ENCODE data around the gene STARD9.

Gene STARD9

GRCh38 chr15:42716125-42716524 lies 140.7 kb downstream of the STARD9 start:
- Histone ChIP-seq H3K27me3 (ENCODE audit: control insufficient read depth, insufficient read depth, low read length) (no peaks in the 10 kb centered on the region), H3K4me3 (ENCODE audit: low read depth, low read length) (no peak overlapping the region), H3K9me3 (ENCODE audit: control insufficient read depth, insufficient read depth, low read depth, low read length) (no peaks in the 10 kb centered on the region), H3K4me1 (ENCODE audit: control insufficient read depth, insufficient read depth, low read length) (no peaks in the 10 kb centered on the region), H3K27ac (ENCODE audit: low read depth, low read length) (no peak overlapping the region), H3K9ac (ENCODE audit: low read length) (no peak overlapping the region), H3K36me3 (ENCODE audit: control insufficient read depth, insufficient read depth, low read length) (peaks cover 22% of the 10 kb centered on the region)

DNA sequence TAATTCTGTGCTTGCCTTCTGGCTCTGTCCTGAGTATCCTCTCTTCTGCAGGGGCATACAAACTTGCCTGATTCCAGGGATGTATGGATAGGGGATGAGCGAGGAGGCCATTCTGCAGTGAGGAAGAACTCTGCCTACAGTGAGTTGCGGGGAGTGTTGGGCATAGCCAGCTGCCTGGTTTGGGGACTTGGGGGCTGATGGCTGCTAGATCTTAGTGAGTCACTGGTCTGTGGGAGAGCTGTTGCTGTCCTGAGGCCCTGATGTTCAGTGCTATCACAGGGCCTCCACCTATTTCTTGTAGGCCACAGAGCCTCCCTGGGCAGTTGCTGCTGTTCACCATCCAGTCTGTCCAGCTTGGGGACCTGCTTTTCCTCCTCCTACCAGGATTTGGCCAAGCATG lies 141.2 kb downstream of the STARD9 start:
- no peak overlapping the region for H3K4me3 ChIP-seq (ENCODE audit: low read depth, low read length)
- H3K4me1 ChIP-seq (ENCODE audit: control insufficient read depth, insufficient read depth, low read length): no peaks in the 10 kb centered on the region
- H3K9ac ChIP-seq (ENCODE audit: low read length): no peak overlapping the region
- H3K27ac ChIP-seq (ENCODE audit: low read depth, low read length): no peak overlapping the region
- no peaks in the 10 kb centered on the region for H3K27me3 ChIP-seq (ENCODE audit: control insufficient read depth, insufficient read depth, low read length)
- peaks cover 22% of the 10 kb centered on the region for H3K36me3 ChIP-seq (ENCODE audit: control insufficient read depth, insufficient read depth, low read length)
- H3K9me3 ChIP-seq (ENCODE audit: control insufficient read depth, insufficient read depth, low read depth, low read length): no peaks in the 10 kb centered on the region

GRCh38 chr15:42719043-42719442 lies 143.6 kb downstream of the STARD9 start:
- Histone ChIP-seq H3K9me3 (ENCODE audit: control insufficient read depth, insufficient read depth, low read depth, low read length) (no peaks in the 10 kb centered on the region), H3K27me3 (ENCODE audit: control insufficient read depth, insufficient read depth, low read length) (no peaks in the 10 kb centered on the region)

GRCh38 chr15:42720071-42720470 lies 144.7 kb downstream of the STARD9 start:
- Histone ChIP-seq H3K4me1 (ENCODE audit: control insufficient read depth, insufficient read depth, low read length) (no peaks in the 10 kb centered on the region), H3K36me3 (ENCODE audit: control insufficient read depth, insufficient read depth, low read length) (peaks cover 49% of the 10 kb centered on the region), H3K27ac (ENCODE audit: low read depth, low read length) (no peak overlapping the region)

More at GRCh38 chr15:42719043-42719442, 143.6 kb downstream of the STARD9 start:
- peaks cover 39% of the 10 kb centered on the region for H3K36me3 ChIP-seq (ENCODE audit: control insufficient read depth, insufficient read depth, low read length)
- no peak overlapping the region for H3K27ac ChIP-seq (ENCODE audit: low read depth, low read length)
- no peaks in the 10 kb centered on the region for H3K4me1 ChIP-seq (ENCODE audit: control insufficient read depth, insufficient read depth, low read length)
- no peak overlapping the region for H3K4me3 ChIP-seq (ENCODE audit: low read depth, low read length)
- H3K9ac ChIP-seq (ENCODE audit: low read length): no peak overlapping the region

DNA sequence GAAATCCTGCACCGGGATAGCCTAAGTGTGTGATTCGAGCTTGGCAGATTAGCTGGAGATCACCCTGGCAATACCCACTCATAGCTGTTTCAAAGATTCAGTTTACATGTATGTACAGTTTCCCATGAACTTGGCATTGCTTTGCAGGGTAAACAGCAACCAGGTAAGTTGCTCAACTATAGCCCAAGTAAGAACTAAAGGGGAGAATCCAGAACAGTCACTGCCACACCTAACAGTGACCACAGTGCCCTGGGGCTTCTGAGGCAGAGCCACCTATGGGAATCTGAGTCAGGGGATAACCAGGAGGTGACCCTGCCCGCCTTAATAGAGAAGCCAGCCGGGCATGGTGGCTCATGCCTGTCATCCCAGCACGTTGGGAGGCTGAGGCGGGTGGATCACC lies 145.6 kb downstream of the STARD9 start:
- Histone ChIP-seq H3K4me3 (ENCODE audit: low read depth, low read length) (no peak overlapping the region), H3K9ac (ENCODE audit: low read length) (no peak overlapping the region), H3K27me3 (ENCODE audit: control insufficient read depth, insufficient read depth, low read length) (no peaks in the 10 kb centered on the region), H3K9me3 (ENCODE audit: control insufficient read depth, insufficient read depth, low read depth, low read length) (no peaks in the 10 kb centered on the region), H3K4me1 (ENCODE audit: control insufficient read depth, insufficient read depth, low read length) (no peaks in the 10 kb centered on the region), H3K27ac (ENCODE audit: low read depth, low read length) (no peak overlapping the region), H3K36me3 (ENCODE audit: control insufficient read depth, insufficient read depth, low read length) (peaks cover 57% of the 10 kb centered on the region)

More at GRCh38 chr15:42720071-42720470, 144.7 kb downstream of the STARD9 start:
- Histone ChIP-seq H3K9me3 (ENCODE audit: control insufficient read depth, insufficient read depth, low read depth, low read length) (no peaks in the 10 kb centered on the region), H3K4me3 (ENCODE audit: low read depth, low read length) (no peak overlapping the region), H3K27me3 (ENCODE audit: control insufficient read depth, insufficient read depth, low read length) (no peaks in the 10 kb centered on the region), H3K9ac (ENCODE audit: low read length) (no peak overlapping the region)

GRCh38 chr15:42721916-42722315 lies 146.5 kb downstream of the STARD9 start:
- no peaks in the 10 kb centered on the region for H3K9me3 ChIP-seq (ENCODE audit: control insufficient read depth, insufficient read depth, low read depth, low read length)
- H3K36me3 ChIP-seq (ENCODE audit: control insufficient read depth, insufficient read depth, low read length): peaks cover 66% of the 10 kb centered on the region

GRCh38 chr15:42723068-42723467 lies 147.7 kb downstream of the STARD9 start:
- Histone ChIP-seq H3K9me3 (ENCODE audit: control insufficient read depth, insufficient read depth, low read depth, low read length) (no peaks in the 10 kb centered on the region), H3K27me3 (ENCODE audit: control insufficient read depth, insufficient read depth, low read length) (no peaks in the 10 kb centered on the region), H3K4me3 (ENCODE audit: low read depth, low read length) (no peak overlapping the region), H3K4me1 (ENCODE audit: control insufficient read depth, insufficient read depth, low read length) (no peaks in the 10 kb centered on the region), H3K27ac (ENCODE audit: low read depth, low read length) (no peak overlapping the region), H3K9ac (ENCODE audit: low read length) (no peak overlapping the region), H3K36me3 (ENCODE audit: control insufficient read depth, insufficient read depth, low read length) (peaks cover 77% of the 10 kb centered on the region)

More at GRCh38 chr15:42721916-42722315, 146.5 kb downstream of the STARD9 start:
- Histone ChIP-seq H3K9ac (ENCODE audit: low read length) (no peak overlapping the region), H3K4me3 (ENCODE audit: low read depth, low read length) (no peak overlapping the region), H3K27ac (ENCODE audit: low read depth, low read length) (no peak overlapping the region), H3K4me1 (ENCODE audit: control insufficient read depth, insufficient read depth, low read length) (no peaks in the 10 kb centered on the region), H3K27me3 (ENCODE audit: control insufficient read depth, insufficient read depth, low read length) (no peaks in the 10 kb centered on the region)

GRCh38 chr15:42724276-42724675 lies 148.9 kb downstream of the STARD9 start:
- Histone ChIP-seq H3K9me3 (ENCODE audit: control insufficient read depth, insufficient read depth, low read depth, low read length) (no peaks in the 10 kb centered on the region), H3K27ac (ENCODE audit: low read depth, low read length) (no peak overlapping the region), H3K27me3 (ENCODE audit: control insufficient read depth, insufficient read depth, low read length) (no peaks in the 10 kb centered on the region), H3K4me1 (ENCODE audit: control insufficient read depth, insufficient read depth, low read length) (peaks cover 9% of the 10 kb centered on the region), H3K9ac (ENCODE audit: low read length) (no peak overlapping the region), H3K36me3 (ENCODE audit: control insufficient read depth, insufficient read depth, low read length) (peaks cover 81% of the 10 kb centered on the region), H3K4me3 (ENCODE audit: low read depth, low read length) (no peak overlapping the region)

DNA sequence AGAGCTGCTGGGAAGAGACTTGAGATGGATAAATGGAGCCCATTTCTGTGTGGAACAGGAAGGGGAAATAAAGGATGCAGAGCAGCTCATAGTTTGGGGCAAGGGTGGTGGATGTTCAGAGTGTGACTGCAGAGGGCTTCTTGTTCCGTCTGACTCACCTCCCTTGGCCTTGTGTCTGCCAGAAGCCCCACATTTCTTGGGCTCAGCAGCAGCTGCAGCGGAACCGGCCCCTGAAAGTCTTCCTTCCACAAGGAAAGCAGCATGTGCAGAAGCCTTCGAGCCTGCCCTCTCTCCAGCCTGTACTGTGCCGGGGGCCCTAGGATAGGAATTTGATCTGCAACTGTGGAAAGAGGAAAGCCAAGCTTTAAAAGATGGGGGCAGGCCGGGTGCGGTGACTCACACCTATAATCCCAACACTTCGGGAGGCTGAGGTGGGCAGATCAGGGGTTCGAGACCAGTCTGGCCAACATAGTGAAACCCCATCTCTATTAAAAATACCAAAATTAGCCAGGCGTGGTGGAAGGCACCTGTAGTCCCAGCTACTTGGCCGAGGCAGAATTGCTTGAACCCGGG lies 150.0 kb downstream of the STARD9 start:
- H3K36me3 ChIP-seq (ENCODE audit: control insufficient read depth, insufficient read depth, low read length): peaks cover 80% of the 10 kb centered on the region

GRCh38 chr15:42726114-42726513 lies 150.7 kb downstream of the STARD9 start:
- peaks cover 20% of the 10 kb centered on the region for H3K4me1 ChIP-seq (ENCODE audit: control insufficient read depth, insufficient read depth, low read length)
- no peaks in the 10 kb centered on the region for H3K27me3 ChIP-seq (ENCODE audit: control insufficient read depth, insufficient read depth, low read length)
- no peak overlapping the region for H3K9ac ChIP-seq (ENCODE audit: low read length)
- no peak overlapping the region for H3K27ac ChIP-seq (ENCODE audit: low read depth, low read length)
- H3K36me3 ChIP-seq (ENCODE audit: control insufficient read depth, insufficient read depth, low read length): peaks cover 83% of the 10 kb centered on the region
- no peak overlapping the region for H3K4me3 ChIP-seq (ENCODE audit: low read depth, low read length)
- H3K9me3 ChIP-seq (ENCODE audit: control insufficient read depth, insufficient read depth, low read depth, low read length): no peaks in the 10 kb centered on the region

More for the DNA sequence above, 150.0 kb downstream of the STARD9 start:
- Histone ChIP-seq H3K9ac (ENCODE audit: low read length) (no peak overlapping the region), H3K4me1 (ENCODE audit: control insufficient read depth, insufficient read depth, low read length) (peaks cover 17% of the 10 kb centered on the region), H3K27ac (ENCODE audit: low read depth, low read length) (no peak overlapping the region), H3K9me3 (ENCODE audit: control insufficient read depth, insufficient read depth, low read depth, low read length) (no peaks in the 10 kb centered on the region), H3K27me3 (ENCODE audit: control insufficient read depth, insufficient read depth, low read length) (no peaks in the 10 kb centered on the region), H3K4me3 (ENCODE audit: low read depth, low read length) (no peak overlapping the region)

GRCh38 chr15:42727750-42728381 lies 152.5 kb downstream of the STARD9 start:
- Histone ChIP-seq H3K4me1 (ENCODE audit: control insufficient read depth, insufficient read depth, low read length) (peaks cover 20% of the 10 kb centered on the region), H3K9me3 (ENCODE audit: control insufficient read depth, insufficient read depth, low read depth, low read length) (no peaks in the 10 kb centered on the region), H3K9ac (ENCODE audit: low read length) (no peak overlapping the region), H3K4me3 (ENCODE audit: low read depth, low read length) (no peak overlapping the region), H3K36me3 (ENCODE audit: control insufficient read depth, insufficient read depth, low read length) (peaks cover 94% of the 10 kb centered on the region), H3K27me3 (ENCODE audit: control insufficient read depth, insufficient read depth, low read length) (no peaks in the 10 kb centered on the region), H3K27ac (ENCODE audit: low read depth, low read length) (no peak overlapping the region)
